Neural cell (in vitro differentiated cells): ENCODE data around the gene VPS50.

Source experiments
- EP300 ChIP-seq: fragments of 450-650 bp; conservative IDR thresholded peaks from 2 replicates; pipeline ENCODE4 v1.6.1; 2014; ENCODE audit warnings: antibody characterized with exemption, mild to moderate bottlenecking, moderate library complexity; ENCODE audit not compliant: poor library complexity, severe bottlenecking
- EZH2 ChIP-seq: fragments of 200-600, 300-800 bp; shearing (Covaris generic), sonication (generic); IDR thresholded peaks from 2 replicates; pipeline ENCODE4 v1.6.1; 2014; ENCODE audit warnings: antibody characterized with exemption, low read length, borderline replicate concordance, mild to moderate bottlenecking; ENCODE audit not compliant: insufficient read depth, poor library complexity, severe bottlenecking
- TF ChIP-seq, protein P1 (sequence below): fragments of 450-650 bp; IDR thresholded peaks from 2 replicates; pipeline ENCODE4 v1.5.1; 2014; ENCODE audit warnings: antibody characterized with exemption, mild to moderate bottlenecking, moderate library complexity; ENCODE audit not compliant: poor library complexity, severe bottlenecking

DNA sequence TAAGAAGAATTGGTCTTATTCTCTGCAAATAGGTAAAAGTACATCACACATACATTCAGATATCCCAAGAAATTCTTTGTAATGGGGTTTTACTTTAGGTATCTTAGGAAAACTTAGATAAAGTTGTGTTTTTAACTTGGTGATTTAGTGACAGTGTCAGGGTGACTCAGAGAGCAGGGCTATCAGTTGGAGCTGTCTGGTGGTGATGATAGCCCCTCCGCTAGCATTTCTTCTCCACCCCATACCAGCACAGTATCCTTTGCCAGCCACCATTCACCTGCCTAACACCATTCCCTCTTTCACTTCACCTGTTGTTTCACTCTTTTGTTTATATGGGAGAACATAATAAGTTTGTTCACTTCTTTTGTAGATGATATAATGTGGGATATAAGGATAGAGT lies 30.4 kb downstream of the VPS50 start:
- TF ChIP-seq, protein P1, sequence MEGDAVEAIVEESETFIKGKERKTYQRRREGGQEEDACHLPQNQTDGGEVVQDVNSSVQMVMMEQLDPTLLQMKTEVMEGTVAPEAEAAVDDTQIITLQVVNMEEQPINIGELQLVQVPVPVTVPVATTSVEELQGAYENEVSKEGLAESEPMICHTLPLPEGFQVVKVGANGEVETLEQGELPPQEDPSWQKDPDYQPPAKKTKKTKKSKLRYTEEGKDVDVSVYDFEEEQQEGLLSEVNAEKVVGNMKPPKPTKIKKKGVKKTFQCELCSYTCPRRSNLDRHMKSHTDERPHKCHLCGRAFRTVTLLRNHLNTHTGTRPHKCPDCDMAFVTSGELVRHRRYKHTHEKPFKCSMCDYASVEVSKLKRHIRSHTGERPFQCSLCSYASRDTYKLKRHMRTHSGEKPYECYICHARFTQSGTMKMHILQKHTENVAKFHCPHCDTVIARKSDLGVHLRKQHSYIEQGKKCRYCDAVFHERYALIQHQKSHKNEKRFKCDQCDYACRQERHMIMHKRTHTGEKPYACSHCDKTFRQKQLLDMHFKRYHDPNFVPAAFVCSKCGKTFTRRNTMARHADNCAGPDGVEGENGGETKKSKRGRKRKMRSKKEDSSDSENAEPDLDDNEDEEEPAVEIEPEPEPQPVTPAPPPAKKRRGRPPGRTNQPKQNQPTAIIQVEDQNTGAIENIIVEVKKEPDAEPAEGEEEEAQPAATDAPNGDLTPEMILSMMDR: no peak
- no peak for TF ChIP-seq EZH2
- TF ChIP-seq EP300: no peak
